ENCODE data around the gene WDPCP. TPM values are rescaled to one million over a fixed set of nuclear protein-coding genes. Genes with fewer than 3 reads are reported as not detected.
"Not testable (repeated sequence)": the region's sequence is repeated elsewhere in the genome, so short reads cannot be mapped to it uniquely, and the experiment has no call there.

WDPCP gene
- total and polyA plus RNA-seq, 7 experiments from 2014 or later: 4.8 to 19.2 (median 15.6) TPM

- Histone ChIP-seq H3K4me1 (ENCODE audit: control insufficient read depth in 2 of 2, insufficient read depth in 2 of 2, low read length in 2 of 2) (no peaks in the 10 kb centered on the region), H3K9me3 (ENCODE audit: control insufficient read depth in 2 of 3, low read length in 3 of 3) (peaks cover 0 to 8% (median 0%) of the 10 kb centered on the region in 3 experiments), H3K27ac (ENCODE audit: low read depth, low read length) (no peak overlapping the region), H3K36me3 (ENCODE audit: control insufficient read depth in 2 of 3, insufficient read depth in 3 of 3, low read length in 3 of 3) (no peaks in the 10 kb centered on the region), H3K4me3 (ENCODE audit: low read length) (no peak overlapping the region), H3K27me3 (ENCODE audit: control insufficient read depth in 2 of 2, insufficient read depth in 2 of 2, low read length in 2 of 2) (no peaks in the 10 kb centered on the region)
- Mint-ChIP-seq H3K36me3 (peaks cover 1 to 50% (median 36%) of the 10 kb centered on the region in 5 donors), H3K27me3 (no peaks in the 10 kb centered on the region), H3K4me3 (no peak overlapping the region), H3K4me1 (peaks cover 0 to under 1% (median 0%) of the 10 kb centered on the region in 7 donors), H3K9me3 (peaks cover 6 to 60% (median 27%) of the 10 kb centered on the region in 11 donors), H3K27ac (no peak overlapping the region)
- no peak for DNase-seq
- ChIA-PET CTCF (no interaction called here), POLR2A (no interaction called here)
- ATAC-seq: no peak
- intact Hi-C loops (cut with micrococcal nuclease): no loop called here
Observed at GRCh38 chr2:63340443-63340842, 247.8 kb downstream of the WDPCP start.

- no peak for DNase-seq
- Mint-ChIP-seq H3K27me3 (no peaks in the 10 kb centered on the region), H3K27ac (no peak overlapping the region), H3K4me1 (peaks cover 0 to 1% (median 0%) of the 10 kb centered on the region in 7 donors), H3K9me3 (peaks cover 0 to 22% (median 7%) of the 10 kb centered on the region in 11 donors), H3K4me3 (no peak overlapping the region), H3K36me3 (peaks cover 0 to 39% (median 17%) of the 10 kb centered on the region in 5 donors)
- intact Hi-C loops (cut with micrococcal nuclease): no loop called here
- no peak overlapping the region for H3K4me3 ChIP-seq (ENCODE audit: low read length)
- CTCF ChIA-PET: no interaction called here
- no peak overlapping the region for H3K27ac ChIP-seq (ENCODE audit: low read depth, low read length)
- POLR2A ChIA-PET: no interaction called here
- no peaks in the 10 kb centered on the region for H3K4me1 ChIP-seq (ENCODE audit: control insufficient read depth in 2 of 2, insufficient read depth in 2 of 2, low read length in 2 of 2)
- no peak for ATAC-seq
- no peaks in the 10 kb centered on the region for H3K9me3 ChIP-seq (ENCODE audit: control insufficient read depth in 2 of 3, low read length in 3 of 3)
- H3K36me3 ChIP-seq (ENCODE audit: control insufficient read depth in 2 of 3, insufficient read depth in 3 of 3, low read length in 3 of 3): no peaks in the 10 kb centered on the region
- H3K27me3 ChIP-seq (ENCODE audit: control insufficient read depth in 2 of 2, insufficient read depth in 2 of 2, low read length in 2 of 2): no peaks in the 10 kb centered on the region
Observed at GRCh38 chr2:63334910-63335309, 253.4 kb downstream of the WDPCP start.

- H3K9me3 Mint-ChIP-seq: peaks cover 0 to 64% (median 24%) of the 10 kb centered on the region in 11 donors
- no peak for ATAC-seq
Observed at GRCh38 chr2:63326473-63326872, 261.8 kb downstream of the WDPCP start.

GRCh38 chr2:63323662-63324061, 264.6 kb downstream of the WDPCP start:
- H3K36me3 ChIP-seq (ENCODE audit: control insufficient read depth in 2 of 3, insufficient read depth in 3 of 3, low read length in 3 of 3); H3K27ac Mint-ChIP-seq; H3K9me3 ChIP-seq (ENCODE audit: control insufficient read depth in 2 of 3, low read length in 3 of 3); H3K27ac ChIP-seq (ENCODE audit: low read depth, low read length); H3K4me3 ChIP-seq (ENCODE audit: low read length); H3K27me3 Mint-ChIP-seq; H3K4me1 Mint-ChIP-seq; POLR2A ChIA-PET; H3K4me1 ChIP-seq (ENCODE audit: control insufficient read depth in 2 of 2, insufficient read depth in 2 of 2, low read length in 2 of 2); ATAC-seq; H3K27me3 ChIP-seq (ENCODE audit: control insufficient read depth in 2 of 2, insufficient read depth in 2 of 2, low read length in 2 of 2); DNase-seq; intact Hi-C loops (cut with micrococcal nuclease); CTCF ChIA-PET; H3K4me3 Mint-ChIP-seq: not testable (repeated sequence)
- Mint-ChIP-seq H3K36me3 (peaks cover 0 to 74% (median 51%) of the 10 kb centered on the region in 5 donors), H3K9me3 (peaks cover 0 to 73% (median 26%) of the 10 kb centered on the region in 11 donors)

More at GRCh38 chr2:63326473-63326872, 261.8 kb downstream of the WDPCP start:
- no peak for DNase-seq
- H3K36me3 Mint-ChIP-seq: peaks cover 0 to 86% (median 61%) of the 10 kb centered on the region in 5 donors
- Histone ChIP-seq H3K4me1 (ENCODE audit: control insufficient read depth in 2 of 2, insufficient read depth in 2 of 2, low read length in 2 of 2) (no peaks in the 10 kb centered on the region), H3K4me3 (ENCODE audit: low read length) (no peak overlapping the region), H3K36me3 (ENCODE audit: control insufficient read depth in 2 of 3, insufficient read depth in 3 of 3, low read length in 3 of 3) (no peaks in the 10 kb centered on the region), H3K27me3 (ENCODE audit: control insufficient read depth in 2 of 2, insufficient read depth in 2 of 2, low read length in 2 of 2) (no peaks in the 10 kb centered on the region), H3K27ac (ENCODE audit: low read depth, low read length) (no peak overlapping the region), H3K9me3 (ENCODE audit: control insufficient read depth in 2 of 3, low read length in 3 of 3) (peaks cover 0 to 3% (median 0%) of the 10 kb centered on the region in 3 experiments)
- POLR2A ChIA-PET: no interaction called here
- no peaks in the 10 kb centered on the region for H3K27me3 Mint-ChIP-seq
- no peak overlapping the region for H3K4me3 Mint-ChIP-seq
- H3K4me1 Mint-ChIP-seq: no peaks in the 10 kb centered on the region
- H3K27ac Mint-ChIP-seq: no peak overlapping the region
- CTCF ChIA-PET: no interaction called here
- intact Hi-C loops (cut with micrococcal nuclease): no loop called here

DNA sequence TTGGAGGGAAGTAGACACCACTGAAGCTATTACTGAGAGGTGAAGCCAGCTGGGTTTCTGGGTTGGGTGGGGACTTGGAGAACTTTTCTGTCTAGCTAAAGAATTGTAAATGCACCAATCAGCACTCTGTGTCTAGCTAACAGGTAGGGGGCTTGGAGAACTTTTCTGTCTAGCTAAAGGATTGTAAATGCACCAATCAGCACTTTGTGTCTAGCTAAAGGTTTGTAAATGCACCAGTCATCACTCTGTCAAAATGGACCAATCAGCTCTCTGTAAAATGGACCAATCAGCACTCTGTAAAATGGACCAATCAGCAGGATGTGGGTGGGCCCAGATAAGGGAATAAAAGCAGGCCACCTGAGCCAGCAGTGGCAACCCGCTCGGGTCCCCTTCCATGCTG, 266.3 kb downstream of the WDPCP start:
- POLR2A ChIA-PET; ATAC-seq; intact Hi-C loops (cut with micrococcal nuclease); H3K4me3 Mint-ChIP-seq; DNase-seq; H3K27ac ChIP-seq (ENCODE audit: low read depth, low read length); H3K27me3 Mint-ChIP-seq; H3K4me1 ChIP-seq (ENCODE audit: control insufficient read depth in 2 of 2, insufficient read depth in 2 of 2, low read length in 2 of 2); H3K36me3 ChIP-seq (ENCODE audit: control insufficient read depth in 2 of 3, insufficient read depth in 3 of 3, low read length in 3 of 3); H3K9me3 ChIP-seq (ENCODE audit: control insufficient read depth in 2 of 3, low read length in 3 of 3); H3K27me3 ChIP-seq (ENCODE audit: control insufficient read depth in 2 of 2, insufficient read depth in 2 of 2, low read length in 2 of 2); H3K4me1 Mint-ChIP-seq; H3K4me3 ChIP-seq (ENCODE audit: low read length); H3K27ac Mint-ChIP-seq: not testable (repeated sequence)
- CTCF ChIA-PET: interaction anchor here (0.8 kb wide), 1 partner anchor 52 kb away, joined by 4 read pairs; no protein-coding TSS in a partner anchor
- Mint-ChIP-seq H3K36me3 (peaks cover 0 to 70% (median 43%) of the 10 kb centered on the region in 5 donors), H3K9me3 (peaks cover 0 to 72% (median 26%) of the 10 kb centered on the region in 11 donors)

GRCh38 chr2:63320669-63321068, 267.6 kb downstream of the WDPCP start:
- Mint-ChIP-seq H3K36me3 (peaks cover 0 to 66% (median 42%) of the 10 kb centered on the region in 5 donors), H3K9me3 (peaks cover 0 to 61% (median 24%) of the 10 kb centered on the region in 11 donors), H3K27ac (no peak overlapping the region), H3K4me3 (no peak overlapping the region), H3K4me1 (no peaks in the 10 kb centered on the region), H3K27me3 (no peaks in the 10 kb centered on the region)
- H3K36me3 ChIP-seq (ENCODE audit: control insufficient read depth in 2 of 3, insufficient read depth in 3 of 3, low read length in 3 of 3): no peaks in the 10 kb centered on the region
- no peak overlapping the region for H3K4me3 ChIP-seq (ENCODE audit: low read length)
- intact Hi-C loops (cut with micrococcal nuclease): no loop called here
- H3K4me1 ChIP-seq (ENCODE audit: control insufficient read depth in 2 of 2, insufficient read depth in 2 of 2, low read length in 2 of 2): no peaks in the 10 kb centered on the region
- ChIA-PET CTCF (no interaction called here), POLR2A (no interaction called here)
- H3K9me3 ChIP-seq (ENCODE audit: control insufficient read depth in 2 of 3, low read length in 3 of 3): no peaks in the 10 kb centered on the region
- H3K27ac ChIP-seq (ENCODE audit: low read depth, low read length): no peak overlapping the region
- no peak for DNase-seq
- no peaks in the 10 kb centered on the region for H3K27me3 ChIP-seq (ENCODE audit: control insufficient read depth in 2 of 2, insufficient read depth in 2 of 2, low read length in 2 of 2)
- ATAC-seq: no peak

DNA sequence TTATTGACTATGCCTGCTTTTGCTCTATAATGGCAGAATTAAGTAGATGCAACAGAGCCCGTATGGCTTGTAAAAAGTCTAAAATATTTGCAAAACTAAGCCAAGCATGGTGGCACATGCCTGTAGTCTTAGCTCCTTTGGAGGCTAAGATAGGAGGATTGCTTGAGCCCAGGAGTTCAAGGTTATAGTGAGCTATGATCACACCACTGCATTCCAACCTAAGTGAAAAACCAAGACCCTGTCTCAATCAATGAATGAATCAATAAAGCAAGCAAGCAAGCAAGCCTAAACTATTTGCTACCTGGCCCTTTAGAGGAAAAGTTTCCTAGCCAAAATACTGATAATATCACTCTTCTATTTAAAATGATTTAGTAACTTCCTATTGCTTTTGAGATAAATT, 277.7 kb downstream of the WDPCP start:
- CTCF ChIA-PET: interaction anchor here (0.6 kb wide), 1 partner anchor 306 kb away, joined by 4 read pairs; no protein-coding TSS in a partner anchor
- H3K4me1 ChIP-seq (ENCODE audit: control insufficient read depth in 2 of 2, insufficient read depth in 2 of 2, low read length in 2 of 2): no peaks in the 10 kb centered on the region

More for the DNA sequence above, 277.7 kb downstream of the WDPCP start:
- H3K36me3 ChIP-seq (ENCODE audit: control insufficient read depth in 2 of 3, insufficient read depth in 3 of 3, low read length in 3 of 3): no peaks in the 10 kb centered on the region
- no peak for ATAC-seq
- Mint-ChIP-seq H3K4me1 (no peaks in the 10 kb centered on the region), H3K27me3 (no peaks in the 10 kb centered on the region), H3K27ac (no peak overlapping the region), H3K4me3 (no peak overlapping the region), H3K36me3 (peaks cover 4 to 88% (median 79%) of the 10 kb centered on the region in 5 donors), H3K9me3 (peaks cover 8 to 71% (median 28%) of the 10 kb centered on the region in 11 donors)
- intact Hi-C loops (cut with micrococcal nuclease): no loop called here
- H3K27me3 ChIP-seq (ENCODE audit: control insufficient read depth in 2 of 2, insufficient read depth in 2 of 2, low read length in 2 of 2): no peaks in the 10 kb centered on the region
- H3K4me3 ChIP-seq (ENCODE audit: low read length): no peak overlapping the region
- H3K27ac ChIP-seq (ENCODE audit: low read depth, low read length): no peak overlapping the region
- H3K9me3 ChIP-seq (ENCODE audit: control insufficient read depth in 2 of 3, low read length in 3 of 3): peaks cover 0 to 7% (median 0%) of the 10 kb centered on the region in 3 experiments
- DNase-seq: no peak
- POLR2A ChIA-PET: no interaction called here
